CD4-positive, alpha-beta T cell (primary cell): Measurements from ENCODE around the gene ELMO1. TPM values are rescaled to one million over a fixed set of nuclear protein-coding genes. Genes with fewer than 3 reads are reported as not detected.

ENCODE experiments used
- ATAC-seq: fragments of 200-7000 bp; cut with Tn5 transposase; one replicate; pipeline ENCODE4 v1.10.0; 2022; ENCODE audit warnings: mild to moderate bottlenecking; ENCODE audit not compliant: poor library complexity
- CTCF ChIA-PET: fragments of 350-600 bp; sonication (Branson Sonifier 250); formaldehyde crosslinking; loops from one replicate; lab custom pipeline; 2021; ENCODE audit warnings: antibody characterized with exemption, inconsistent platforms; lab: Charles Lee
- POLR2A ChIA-PET: fragments of 350-600 bp; sonication (Branson Sonifier 250); formaldehyde crosslinking; loops from one replicate; lab custom pipeline; 2021; ENCODE audit warnings: antibody characterized with exemption, inconsistent platforms; lab: Charles Lee
- DNase-seq, 14 experiments: peaks; one replicate each; pipeline ENCODE4 v3.0.0-alpha.2; 2013 to 2020; ENCODE audit warnings: mixed read lengths in 2 of 14
- H3K27ac ChIP-seq, 2 donors: one replicate each; pipeline versions ENCODE4 v1.5.1 to v1.7.0; 2013; ENCODE audit warnings: low read length in 2 of 2, low read depth in 1 of 2, mild to moderate bottlenecking in 1 of 2
- H3K27me3 ChIP-seq, 2 experiments: 1 replicate in 1 of 2; 2 replicates in 1 of 2; pipeline versions ENCODE4 v1.6.1 to v1.7.0; 2013; ENCODE audit warnings: low read length in 2 of 2, control low read depth in 1 of 2, mild to moderate bottlenecking in 1 of 2, moderate library complexity in 1 of 2; ENCODE audit not compliant: insufficient read depth in 2 of 2, control insufficient read depth in 1 of 2
- H3K36me3 ChIP-seq: one replicate; pipeline ENCODE4 v1.6.1; 2013; ENCODE audit warnings: low read length, control low read depth; ENCODE audit not compliant: insufficient read depth
- H3K4me1 ChIP-seq: one replicate; pipeline ENCODE4 v1.6.1; 2013; ENCODE audit warnings: low read length, control low read depth; ENCODE audit not compliant: insufficient read depth
- H3K4me3 ChIP-seq: one replicate; pipeline ENCODE4 v1.5.1; 2013; ENCODE audit warnings: mild to moderate bottlenecking, low read length, moderate library complexity
- H3K9me3 ChIP-seq, 2 experiments: 1 replicate in 1 of 2; 2 replicates in 1 of 2; pipeline versions ENCODE4 v1.6.1 to v1.7.0; 2013; ENCODE audit warnings: low read length in 2 of 2, mild to moderate bottlenecking in 2 of 2, control low read depth in 1 of 2, moderate library complexity in 1 of 2; ENCODE audit not compliant: control insufficient read depth in 1 of 2, insufficient read depth in 1 of 2
- H3K27ac Mint-ChIP-seq: one replicate; pipeline ENCODE4 v1.8.0; 2020; ENCODE audit warnings: mixed read lengths
- H3K27me3 Mint-ChIP-seq: one replicate; pipeline ENCODE4 v1.8.0; 2021; ENCODE audit warnings: mixed read lengths
- H3K36me3 Mint-ChIP-seq: one replicate; pipeline ENCODE4 v1.8.0; 2021; ENCODE audit warnings: low read depth, mixed read lengths
- H3K4me1 Mint-ChIP-seq: one replicate; pipeline ENCODE4 v1.8.0; 2021; ENCODE audit warnings: low read depth, mixed read lengths
- H3K4me3 Mint-ChIP-seq: one replicate; pipeline ENCODE4 v1.8.0; 2020; ENCODE audit warnings: mild to moderate bottlenecking, mixed read lengths
- H3K9me3 Mint-ChIP-seq: one replicate; pipeline ENCODE4 v1.8.0; 2020; ENCODE audit warnings: mixed read lengths
- CTCF ChIP-seq: fragments of 200-600 bp; IDR thresholded peaks from one replicate; pipeline ENCODE4 v1.8.0; 2022; ENCODE audit warnings: antibody characterized with exemption, mild to moderate bottlenecking
- intact Hi-C, 2 experiments: fragments of 100-400 bp; cut with DNase I in 1 of 2; cut with micrococcal nuclease in 1 of 2; formaldehyde crosslinking; loops; one replicate each; pipeline versions ENCODE4 v1.15.1 to v1.9.0; 2023 to 2025; cut with DNase I, micrococcal nuclease
- total RNA-seq, 174 experiments: library from RNA in 2 of 174; stranded (reverse) in 2 of 174; gene quantifications; one replicate each; pipeline ENCODE4 v1.2.3 and lab custom pipeline; 2021 to 2026

Gene ELMO1
- total RNA-seq, 2 experiments from 2014 or later: 117 to 120 TPM

GRCh38 chr7:37225285-37225969 lies 223.2 kb downstream of the ELMO1 start:
- intact Hi-C loops: no loop called here
- H3K36me3 ChIP-seq: peaks cover 53% of the 10 kb centered on the region

GRCh38 chr7:37224746-37225145 lies 223.9 kb downstream of the ELMO1 start:
- H3K36me3 Mint-ChIP-seq: peaks cover 87% of the 10 kb centered on the region
- ChIA-PET POLR2A (interaction anchor here (0.8 kb wide), 1 partner anchor 161 kb away, joined by 3 read pairs; no protein-coding TSS in a partner anchor), CTCF (interaction anchor here (1.3 kb wide), 1 partner anchor 129 kb away, joined by 3 read pairs; no protein-coding TSS in a partner anchor)
- TF ChIP-seq CTCF: no peak
- Histone ChIP-seq H3K9me3 (no peaks in the 10 kb centered on the region), H3K4me3 (no peak overlapping the region), H3K4me1 (no peaks in the 10 kb centered on the region), H3K36me3 (peaks cover 50% of the 10 kb centered on the region), H3K27ac (no peak overlapping the region), H3K27me3 (no peaks in the 10 kb centered on the region)
- ATAC-seq: no peak
- no peak overlapping the region for H3K4me3 Mint-ChIP-seq
- intact Hi-C loops: no loop called here
- DNase-seq: no peak
- peaks cover 20% of the 10 kb centered on the region for H3K4me1 Mint-ChIP-seq
- no peaks in the 10 kb centered on the region for H3K9me3 Mint-ChIP-seq
- no peaks in the 10 kb centered on the region for H3K27me3 Mint-ChIP-seq
- peak overlapping the region; percentile 2 for H3K27ac Mint-ChIP-seq

More at GRCh38 chr7:37225285-37225969, 223.2 kb downstream of the ELMO1 start:
- POLR2A ChIA-PET: no interaction called here
- H3K36me3 Mint-ChIP-seq: peaks cover 85% of the 10 kb centered on the region
- H3K27ac Mint-ChIP-seq: peak overlapping the region; percentile 2
- no peak overlapping the region for H3K27ac ChIP-seq
- DNase-seq (no peak), ATAC-seq (no peak)
- no peak overlapping the region for H3K4me3 ChIP-seq
- H3K4me1 Mint-ChIP-seq: peaks cover 27% of the 10 kb centered on the region
- no peaks in the 10 kb centered on the region for H3K9me3 ChIP-seq
- H3K27me3 ChIP-seq: no peaks in the 10 kb centered on the region
- TF ChIP-seq CTCF: no peak
- no peaks in the 10 kb centered on the region for H3K9me3 Mint-ChIP-seq
- peaks cover 5% of the 10 kb centered on the region for H3K4me1 ChIP-seq
- H3K27me3 Mint-ChIP-seq: no peaks in the 10 kb centered on the region
- CTCF ChIA-PET: no interaction called here
- no peak overlapping the region for H3K4me3 Mint-ChIP-seq

GRCh38 chr7:37220664-37221063 lies 228.0 kb downstream of the ELMO1 start:
- ATAC-seq: no peak
- Mint-ChIP-seq H3K4me3 (no peak overlapping the region), H3K27me3 (no peaks in the 10 kb centered on the region), H3K9me3 (no peaks in the 10 kb centered on the region), H3K4me1 (peaks cover 5% of the 10 kb centered on the region), H3K36me3 (peaks cover 88% of the 10 kb centered on the region), H3K27ac (peak overlapping the region; percentile 7)
- H3K27ac ChIP-seq: no peak overlapping the region
- no peaks in the 10 kb centered on the region for H3K4me1 ChIP-seq
- H3K36me3 ChIP-seq: peaks cover 66% of the 10 kb centered on the region
- TF ChIP-seq CTCF: no peak
- POLR2A ChIA-PET: no interaction called here
- no peak for DNase-seq
- H3K4me3 ChIP-seq: no peak overlapping the region
- no peaks in the 10 kb centered on the region for H3K27me3 ChIP-seq
- CTCF ChIA-PET: interaction anchor here (1.8 kb wide), 1 partner anchor 19 kb away, joined by 7 read pairs; no protein-coding TSS in a partner anchor
- intact Hi-C loops: no loop called here
- no peaks in the 10 kb centered on the region for H3K9me3 ChIP-seq
